Measurements from ENCODE around the gene ZBTB7C.

Gene ZBTB7C

GRCh38 chr18:48065601-48065995 is 343.6 kb downstream of the ZBTB7C start:
- Histone ChIP-seq H3K27ac (ENCODE audit: low read depth, low read length) (no peak overlapping the region), H3K4me1 (ENCODE audit: insufficient read depth, low read length) (no peaks in the 10 kb centered on the region), H3K9ac (ENCODE audit: low read length) (no peak overlapping the region)

GRCh38 chr18:48064978-48065600 is 344.1 kb downstream of the ZBTB7C start:
- Histone ChIP-seq H3K4me3 (ENCODE audit: low read depth in 1 of 2, low read length in 2 of 2) (no peak overlapping the region), H3K4me1 (ENCODE audit: insufficient read depth, low read length) (no peaks in the 10 kb centered on the region), H3K9me3 (ENCODE audit: low read length) (no peaks in the 10 kb centered on the region), H3K36me3 (ENCODE audit: insufficient read depth, low read length) (no peaks in the 10 kb centered on the region), H3K27ac (ENCODE audit: low read depth, low read length) (no peak overlapping the region), H3K27me3 (ENCODE audit: control insufficient read depth in 1 of 2, insufficient read depth in 2 of 2, low read length in 2 of 2) (no peaks in the 10 kb centered on the region), H3K9ac (ENCODE audit: low read length) (no peak overlapping the region)

More at GRCh38 chr18:48065601-48065995, 343.6 kb downstream of the ZBTB7C start:
- H3K36me3 ChIP-seq (ENCODE audit: insufficient read depth, low read length), result no peaks in the 10 kb centered on the region
- H3K4me3 ChIP-seq (ENCODE audit: low read depth in 1 of 2, low read length in 2 of 2), result no peak overlapping the region
- no peaks in the 10 kb centered on the region for H3K27me3 ChIP-seq (ENCODE audit: control insufficient read depth in 1 of 2, insufficient read depth in 2 of 2, low read length in 2 of 2)
- no peaks in the 10 kb centered on the region for H3K9me3 ChIP-seq (ENCODE audit: low read length)

GRCh38 chr18:48061781-48062570 is 347.2 kb downstream of the ZBTB7C start:
- Histone ChIP-seq H3K27ac (ENCODE audit: low read depth, low read length) (no peak overlapping the region), H3K9me3 (ENCODE audit: low read length) (no peaks in the 10 kb centered on the region), H3K4me3 (ENCODE audit: low read depth in 1 of 2, low read length in 2 of 2) (no peak overlapping the region), H3K4me1 (ENCODE audit: insufficient read depth, low read length) (no peaks in the 10 kb centered on the region), H3K36me3 (ENCODE audit: insufficient read depth, low read length) (no peaks in the 10 kb centered on the region), H3K27me3 (ENCODE audit: control insufficient read depth in 1 of 2, insufficient read depth in 2 of 2, low read length in 2 of 2) (no peaks in the 10 kb centered on the region), H3K9ac (ENCODE audit: low read length) (no peak overlapping the region)

GRCh38 chr18:48060970-48061369 is 348.2 kb downstream of the ZBTB7C start:
- no peaks in the 10 kb centered on the region for H3K36me3 ChIP-seq (ENCODE audit: insufficient read depth, low read length)
- no peaks in the 10 kb centered on the region for H3K9me3 ChIP-seq (ENCODE audit: low read length)
- H3K9ac ChIP-seq (ENCODE audit: low read length), result no peak overlapping the region
- no peaks in the 10 kb centered on the region for H3K4me1 ChIP-seq (ENCODE audit: insufficient read depth, low read length)
- H3K4me3 ChIP-seq (ENCODE audit: low read depth in 1 of 2, low read length in 2 of 2), result no peak overlapping the region
- no peak overlapping the region for H3K27ac ChIP-seq (ENCODE audit: low read depth, low read length)
- no peaks in the 10 kb centered on the region for H3K27me3 ChIP-seq (ENCODE audit: control insufficient read depth in 1 of 2, insufficient read depth in 2 of 2, low read length in 2 of 2)

- Histone ChIP-seq H3K9me3 (ENCODE audit: low read length) (no peaks in the 10 kb centered on the region), H3K4me1 (ENCODE audit: insufficient read depth, low read length) (no peaks in the 10 kb centered on the region), H3K27ac (ENCODE audit: low read depth, low read length) (no peak overlapping the region), H3K27me3 (ENCODE audit: control insufficient read depth in 1 of 2, insufficient read depth in 2 of 2, low read length in 2 of 2) (no peaks in the 10 kb centered on the region), H3K4me3 (ENCODE audit: low read depth in 1 of 2, low read length in 2 of 2) (no peak overlapping the region), H3K9ac (ENCODE audit: low read length) (no peak overlapping the region), H3K36me3 (ENCODE audit: insufficient read depth, low read length) (no peaks in the 10 kb centered on the region)
Observed at GRCh38 chr18:48060346-48060745, 348.8 kb downstream of the ZBTB7C start.

- no peaks in the 10 kb centered on the region for H3K27me3 ChIP-seq (ENCODE audit: control insufficient read depth in 1 of 2, insufficient read depth in 2 of 2, low read length in 2 of 2)
- no peak overlapping the region for H3K4me3 ChIP-seq (ENCODE audit: low read depth in 1 of 2, low read length in 2 of 2)
- no peak overlapping the region for H3K27ac ChIP-seq (ENCODE audit: low read depth, low read length)
- no peaks in the 10 kb centered on the region for H3K36me3 ChIP-seq (ENCODE audit: insufficient read depth, low read length)
- no peaks in the 10 kb centered on the region for H3K4me1 ChIP-seq (ENCODE audit: insufficient read depth, low read length)
- H3K9ac ChIP-seq (ENCODE audit: low read length), result no peak overlapping the region
- H3K9me3 ChIP-seq (ENCODE audit: low read length), result no peaks in the 10 kb centered on the region
Observed at GRCh38 chr18:48059455-48060010, 349.6 kb downstream of the ZBTB7C start.

- Histone ChIP-seq H3K4me1 (ENCODE audit: insufficient read depth, low read length) (no peaks in the 10 kb centered on the region), H3K9me3 (ENCODE audit: low read length) (no peaks in the 10 kb centered on the region)
Observed at GRCh38 chr18:48058486-48058885, 350.7 kb downstream of the ZBTB7C start.

GRCh38 chr18:48057018-48057417 is 352.2 kb downstream of the ZBTB7C start:
- no peaks in the 10 kb centered on the region for H3K27me3 ChIP-seq (ENCODE audit: control insufficient read depth in 1 of 2, insufficient read depth in 2 of 2, low read length in 2 of 2)
- no peaks in the 10 kb centered on the region for H3K4me1 ChIP-seq (ENCODE audit: insufficient read depth, low read length)
- H3K9me3 ChIP-seq (ENCODE audit: low read length), result no peaks in the 10 kb centered on the region
- H3K4me3 ChIP-seq (ENCODE audit: low read depth in 1 of 2, low read length in 2 of 2), result no peak overlapping the region
- H3K36me3 ChIP-seq (ENCODE audit: insufficient read depth, low read length), result no peaks in the 10 kb centered on the region
- no peak overlapping the region for H3K27ac ChIP-seq (ENCODE audit: low read depth, low read length)
- no peak overlapping the region for H3K9ac ChIP-seq (ENCODE audit: low read length)

More at GRCh38 chr18:48058486-48058885, 350.7 kb downstream of the ZBTB7C start:
- Histone ChIP-seq H3K36me3 (ENCODE audit: insufficient read depth, low read length) (no peaks in the 10 kb centered on the region), H3K4me3 (ENCODE audit: low read depth in 1 of 2, low read length in 2 of 2) (no peak overlapping the region), H3K9ac (ENCODE audit: low read length) (no peak overlapping the region), H3K27me3 (ENCODE audit: control insufficient read depth in 1 of 2, insufficient read depth in 2 of 2, low read length in 2 of 2) (no peaks in the 10 kb centered on the region), H3K27ac (ENCODE audit: low read depth, low read length) (no peak overlapping the region)

GRCh38 chr18:48055351-48055750 is 353.8 kb downstream of the ZBTB7C start:
- Histone ChIP-seq H3K36me3 (ENCODE audit: insufficient read depth, low read length) (no peaks in the 10 kb centered on the region), H3K4me3 (ENCODE audit: low read depth in 1 of 2, low read length in 2 of 2) (no peak overlapping the region), H3K27ac (ENCODE audit: low read depth, low read length) (no peak overlapping the region), H3K4me1 (ENCODE audit: insufficient read depth, low read length) (no peaks in the 10 kb centered on the region), H3K9me3 (ENCODE audit: low read length) (no peaks in the 10 kb centered on the region), H3K27me3 (ENCODE audit: control insufficient read depth in 1 of 2, insufficient read depth in 2 of 2, low read length in 2 of 2) (no peaks in the 10 kb centered on the region), H3K9ac (ENCODE audit: low read length) (no peak overlapping the region)

GRCh38 chr18:48053881-48054816 is 355.0 kb downstream of the ZBTB7C start:
- Histone ChIP-seq H3K27ac (ENCODE audit: low read depth, low read length) (no peak overlapping the region), H3K4me3 (ENCODE audit: low read depth in 1 of 2, low read length in 2 of 2) (no peak overlapping the region)

GRCh38 chr18:48052842-48053241 is 356.3 kb downstream of the ZBTB7C start:
- H3K4me3 ChIP-seq (ENCODE audit: low read depth in 1 of 2, low read length in 2 of 2), result no peak overlapping the region
- no peak overlapping the region for H3K27ac ChIP-seq (ENCODE audit: low read depth, low read length)
- H3K9ac ChIP-seq (ENCODE audit: low read length), result no peak overlapping the region
- no peaks in the 10 kb centered on the region for H3K36me3 ChIP-seq (ENCODE audit: insufficient read depth, low read length)
- H3K27me3 ChIP-seq (ENCODE audit: control insufficient read depth in 1 of 2, insufficient read depth in 2 of 2, low read length in 2 of 2), result no peaks in the 10 kb centered on the region
- H3K4me1 ChIP-seq (ENCODE audit: insufficient read depth, low read length), result no peaks in the 10 kb centered on the region
- no peaks in the 10 kb centered on the region for H3K9me3 ChIP-seq (ENCODE audit: low read length)

More at GRCh38 chr18:48053881-48054816, 355.0 kb downstream of the ZBTB7C start:
- Histone ChIP-seq H3K36me3 (ENCODE audit: insufficient read depth, low read length) (no peaks in the 10 kb centered on the region), H3K27me3 (ENCODE audit: control insufficient read depth in 1 of 2, insufficient read depth in 2 of 2, low read length in 2 of 2) (no peaks in the 10 kb centered on the region), H3K9ac (ENCODE audit: low read length) (no peak overlapping the region), H3K9me3 (ENCODE audit: low read length) (no peaks in the 10 kb centered on the region), H3K4me1 (ENCODE audit: insufficient read depth, low read length) (no peaks in the 10 kb centered on the region)
